NCI-H774 (cell line): ENCODE data around the gene PLSCR4.
A peak's percentile ranks its signal among the peaks of the same experiment; 100 is the strongest.

Experiments used
- DNase-seq: peaks from one replicate; lab custom pipeline; 2025; lab: John Stamatoyannopoulos, UW

The PLSCR4 gene

GRCh38 chr3:146160964-146161662 lies 89.8 kb downstream of the PLSCR4 start, which contains the start of gene PLOD2:
Gene PLOD2 (minus strand): TSS chr3:146161184. CDS start chr3:146160989, 195 bp downstream.
- peak; percentile 95 for DNase-seq

- DNase-seq = peak; percentile 84
Measured at GRCh38 chr3:146160321-146160963, 90.5 kb downstream of the PLSCR4 start.

- DNase-seq = no peak
Measured at GRCh38 chr3:146159616-146160320, 91.1 kb downstream of the PLSCR4 start.

GRCh38 chr3:146159037-146159436 lies 91.9 kb downstream of the PLSCR4 start:
- DNase-seq = no peak

- DNase-seq = no peak
Measured at GRCh38 chr3:146157325-146158060, 93.4 kb downstream of the PLSCR4 start.

GRCh38 chr3:146156666-146157314 lies 94.1 kb downstream of the PLSCR4 start:
- peak; percentile 25 for DNase-seq

GRCh38 chr3:146156095-146156494 lies 94.8 kb downstream of the PLSCR4 start:
- peak; percentile 19 for DNase-seq

GRCh38 chr3:146154995-146155394 lies 95.9 kb downstream of the PLSCR4 start:
- DNase-seq = no peak

GRCh38 chr3:146154316-146154715 lies 96.6 kb downstream of the PLSCR4 start:
- DNase-seq = no peak

GRCh38 chr3:146153429-146153828 lies 97.5 kb downstream of the PLSCR4 start:
- no peak for DNase-seq

- DNase-seq = no peak
Measured at GRCh38 chr3:146152834-146153233, 98.1 kb downstream of the PLSCR4 start.

- no peak for DNase-seq
Measured at GRCh38 chr3:146148468-146148931, 102.4 kb downstream of the PLSCR4 start.

- no peak for DNase-seq
Measured at GRCh38 chr3:146145642-146146041, 105.3 kb downstream of the PLSCR4 start.

- DNase-seq = no peak
Measured at GRCh38 chr3:146142757-146143156, 108.1 kb downstream of the PLSCR4 start.
